ENCODE results near the gene NEMP1.
"Not testable (repeated sequence)": the region's sequence is repeated elsewhere in the genome, so short reads cannot be mapped to it uniquely, and the experiment has no call there.

NEMP1 gene

DNA sequence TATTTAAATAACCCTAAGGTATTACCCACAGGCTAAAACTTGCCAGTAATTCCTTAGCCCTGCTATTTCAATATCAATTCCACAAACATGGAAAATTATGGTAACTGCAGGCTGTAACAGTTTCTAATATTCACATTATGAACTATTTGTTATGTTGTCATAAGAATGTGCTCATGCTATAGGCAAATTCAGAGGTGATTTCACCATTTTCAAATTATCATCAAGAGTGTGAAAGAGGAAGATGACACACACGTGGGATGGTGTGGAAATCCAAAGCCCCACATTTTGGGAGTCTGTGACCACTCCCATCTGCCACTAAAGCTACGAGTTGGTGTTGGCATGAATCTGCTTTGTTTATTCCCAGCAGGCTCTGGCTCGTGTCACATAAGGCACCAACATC lies 22.8 kb downstream of the NEMP1 start:
- no peak overlapping the region for H3K4me3 ChIP-seq (ENCODE audit: control insufficient read depth in 1 of 7, extremely low read depth in 1 of 7, insufficient read depth in 4 of 7, low read depth in 2 of 7, low read length in 6 of 7)
- DNase-seq, result no peak
- H3K9me3 ChIP-seq (ENCODE audit: control extremely low read depth in 1 of 5, control insufficient read depth in 4 of 5, insufficient read depth in 2 of 5, low read depth in 1 of 5, low read length in 4 of 5), result no peaks in the 10 kb centered on the region
- no peaks in the 10 kb centered on the region for H3K4me1 ChIP-seq (ENCODE audit: control extremely low read depth in 1 of 4, control insufficient read depth in 4 of 4, insufficient read depth in 4 of 4, low read length in 3 of 4)
- peaks cover 15 to 45% (median 30%) of the 10 kb centered on the region in 4 experiments for H3K36me3 ChIP-seq (ENCODE audit: control insufficient read depth in 4 of 4, insufficient read depth in 4 of 4, low read length in 3 of 4)
- no peak overlapping the region for H3K27ac ChIP-seq (ENCODE audit: insufficient read depth in 1 of 2, low read depth in 1 of 2, low read length in 2 of 2, poor library complexity in 1 of 2, severe bottlenecking in 2 of 2)
- ChIA-PET CTCF (interaction anchor here (1.5 to 8.1 kb wide), 2 partner anchors 17 to 50 kb away, joined by 3 to 56 read pairs; no protein-coding TSS in a partner anchor), POLR2A (no interaction called here)
- no peaks in the 10 kb centered on the region for H3K27me3 ChIP-seq (replicated peaks in 2 of 5; ENCODE audit: control insufficient read depth in 4 of 5, insufficient read depth in 5 of 5, low read length in 4 of 5)
- 89% methylated on average over 3 of the region's 3 CpGs for WGBS (ENCODE audit: insufficient coverage)

DNA sequence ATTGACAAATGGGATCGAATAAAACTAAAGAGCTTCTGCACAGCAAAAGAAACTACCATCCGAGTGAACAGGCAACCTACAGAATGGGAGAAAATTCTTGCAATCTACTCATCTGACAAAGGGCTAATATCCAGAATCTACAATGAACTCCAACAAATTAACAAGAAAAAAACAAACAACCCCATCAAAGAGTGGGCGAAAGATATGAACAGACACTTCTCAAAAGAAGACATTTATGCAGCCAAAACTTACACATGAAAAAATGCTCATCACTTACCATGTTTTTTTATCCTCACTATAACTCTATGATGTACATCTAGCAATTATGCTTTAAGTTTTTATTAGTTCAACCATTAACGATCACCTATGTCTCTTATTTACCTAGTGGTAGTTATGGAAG lies 24.7 kb downstream of the NEMP1 start:
- H3K4me1 ChIP-seq (ENCODE audit: control extremely low read depth in 1 of 4, control insufficient read depth in 4 of 4, insufficient read depth in 4 of 4, low read length in 3 of 4); CTCF ChIA-PET; DNase-seq; H3K4me3 ChIP-seq (ENCODE audit: control insufficient read depth in 1 of 7, extremely low read depth in 1 of 7, insufficient read depth in 4 of 7, low read depth in 2 of 7, low read length in 6 of 7); H3K27me3 ChIP-seq (replicated peaks in 2 of 5; ENCODE audit: control insufficient read depth in 4 of 5, insufficient read depth in 5 of 5, low read length in 4 of 5); POLR2A ChIA-PET; H3K9me3 ChIP-seq (ENCODE audit: control extremely low read depth in 1 of 5, control insufficient read depth in 4 of 5, insufficient read depth in 2 of 5, low read depth in 1 of 5, low read length in 4 of 5); H3K27ac ChIP-seq (ENCODE audit: insufficient read depth in 1 of 2, low read depth in 1 of 2, low read length in 2 of 2, poor library complexity in 1 of 2, severe bottlenecking in 2 of 2): not testable (repeated sequence)
- 100% methylated on average over 2 of the region's 4 CpGs for WGBS (ENCODE audit: insufficient coverage)
- peaks cover 5 to 26% (median 19%) of the 10 kb centered on the region in 4 experiments for H3K36me3 ChIP-seq (ENCODE audit: control insufficient read depth in 4 of 4, insufficient read depth in 4 of 4, low read length in 3 of 4)

DNA sequence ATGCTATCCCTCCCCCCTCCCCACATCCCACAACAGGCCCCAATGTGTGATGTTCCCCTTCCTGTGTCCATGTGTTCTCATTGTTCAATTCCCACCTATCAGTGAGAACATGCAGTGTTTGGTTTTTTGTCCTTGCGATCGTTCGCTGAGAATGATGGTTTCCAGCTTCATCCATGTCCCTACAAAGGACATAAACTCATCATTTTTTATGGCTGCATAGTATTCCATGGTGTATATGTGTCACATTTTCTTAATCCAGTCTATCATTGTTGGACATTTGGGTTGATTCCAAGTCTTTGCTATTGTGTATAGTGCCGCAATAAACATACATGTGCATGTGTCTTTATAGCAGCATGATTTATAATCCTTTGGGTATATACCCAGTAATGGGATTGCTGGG lies 25.4 kb downstream of the NEMP1 start:
- CTCF ChIA-PET, result interaction anchor here (1.2 kb wide), 2 partner anchors 12 to 22 kb away, joined by 4 to 5 read pairs; no protein-coding TSS in a partner anchor
- H3K27ac ChIP-seq (ENCODE audit: insufficient read depth in 1 of 2, low read depth in 1 of 2, low read length in 2 of 2, poor library complexity in 1 of 2, severe bottlenecking in 2 of 2); H3K9me3 ChIP-seq (ENCODE audit: control extremely low read depth in 1 of 5, control insufficient read depth in 4 of 5, insufficient read depth in 2 of 5, low read depth in 1 of 5, low read length in 4 of 5); H3K4me3 ChIP-seq (ENCODE audit: control insufficient read depth in 1 of 7, extremely low read depth in 1 of 7, insufficient read depth in 4 of 7, low read depth in 2 of 7, low read length in 6 of 7); POLR2A ChIA-PET; DNase-seq; H3K4me1 ChIP-seq (ENCODE audit: control extremely low read depth in 1 of 4, control insufficient read depth in 4 of 4, insufficient read depth in 4 of 4, low read length in 3 of 4); H3K27me3 ChIP-seq (replicated peaks in 2 of 5; ENCODE audit: control insufficient read depth in 4 of 5, insufficient read depth in 5 of 5, low read length in 4 of 5): not testable (repeated sequence)
- H3K36me3 ChIP-seq (ENCODE audit: control insufficient read depth in 4 of 4, insufficient read depth in 4 of 4, low read length in 3 of 4), result peaks cover 0 to 19% (median 13%) of the 10 kb centered on the region in 4 experiments
- WGBS (ENCODE audit: insufficient coverage), result no CpG with 5 or more reads among the region's 4 CpGs

DNA sequence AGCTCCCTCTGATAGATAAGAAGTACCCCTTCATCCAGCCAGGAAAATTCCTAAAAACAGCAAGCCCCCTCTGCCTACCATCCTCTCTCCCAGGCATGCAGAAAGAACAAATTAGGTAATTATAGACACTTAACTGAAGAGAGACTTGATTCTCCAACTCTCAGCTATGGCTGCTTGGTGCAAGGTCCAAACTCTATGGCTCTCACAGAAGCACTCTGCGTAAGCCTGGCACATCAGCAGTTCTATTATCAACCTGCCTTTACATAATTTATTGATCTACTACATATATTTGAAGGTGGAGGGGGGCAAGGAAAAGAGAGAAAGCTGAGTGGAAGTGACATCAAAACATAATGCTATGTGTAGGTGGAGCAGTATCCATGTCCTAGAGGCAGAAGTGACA lies 27.6 kb downstream of the NEMP1 start:
- CTCF ChIA-PET, result interaction anchor here (0.9 to 2.4 kb wide), 7 partner anchors 10 to 132 kb away, joined by 3 to 10 read pairs (median 6); no protein-coding TSS in a partner anchor
- no peaks in the 10 kb centered on the region for H3K9me3 ChIP-seq (ENCODE audit: control extremely low read depth in 1 of 5, control insufficient read depth in 4 of 5, insufficient read depth in 2 of 5, low read depth in 1 of 5, low read length in 4 of 5)
- H3K27me3 ChIP-seq (replicated peaks in 2 of 5; ENCODE audit: control insufficient read depth in 4 of 5, insufficient read depth in 5 of 5, low read length in 4 of 5), result no peaks in the 10 kb centered on the region
- H3K4me1 ChIP-seq (ENCODE audit: control extremely low read depth in 1 of 4, control insufficient read depth in 4 of 4, insufficient read depth in 4 of 4, low read length in 3 of 4), result peaks cover 0 to 28% (median 7%) of the 10 kb centered on the region in 4 experiments
- WGBS (ENCODE audit: insufficient coverage), result no CpG with 5 or more reads among the region's 1 CpG
- DNase-seq, result no peak
- no peak overlapping the region for H3K27ac ChIP-seq (ENCODE audit: insufficient read depth in 1 of 2, low read depth in 1 of 2, low read length in 2 of 2, poor library complexity in 1 of 2, severe bottlenecking in 2 of 2)
- H3K4me3 ChIP-seq (ENCODE audit: control insufficient read depth in 1 of 7, extremely low read depth in 1 of 7, insufficient read depth in 4 of 7, low read depth in 2 of 7, low read length in 6 of 7), result no peak overlapping the region
- POLR2A ChIA-PET, result interaction anchor here (0.7 kb wide), 1 partner anchor 291 kb away, joined by 3 read pairs; no protein-coding TSS in a partner anchor
- peaks cover 0 to 3% (median 2%) of the 10 kb centered on the region in 4 experiments for H3K36me3 ChIP-seq (ENCODE audit: control insufficient read depth in 4 of 4, insufficient read depth in 4 of 4, low read length in 3 of 4)

DNA sequence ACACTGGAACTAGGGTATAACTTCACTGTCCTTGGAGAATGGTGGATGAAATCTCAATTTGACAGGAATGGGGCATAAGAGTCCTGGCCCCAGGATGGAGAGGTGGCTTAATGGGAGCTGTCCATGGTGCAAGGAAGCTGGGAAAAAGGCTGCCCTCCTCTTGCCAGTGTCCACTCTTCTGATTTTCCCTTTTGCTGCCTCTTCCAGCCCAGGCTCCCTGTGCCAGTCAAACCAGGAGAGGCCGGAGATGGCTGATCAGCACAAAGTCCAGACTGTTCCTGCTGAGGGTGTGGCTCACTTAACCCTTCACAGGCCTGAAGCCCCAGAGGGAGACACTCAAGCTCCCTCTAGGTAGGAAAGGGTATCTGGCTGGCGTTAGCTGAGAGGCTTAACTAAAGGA lies 28.7 kb downstream of the NEMP1 start, which contains the start of gene MYO1A:
Gene MYO1A (minus strand): TSS at position 240 of the 400 bp plus-strand sequence. CDS start 1,806 bp downstream, outside the sequence.
- H3K27ac ChIP-seq (ENCODE audit: insufficient read depth in 1 of 2, low read depth in 1 of 2, low read length in 2 of 2, poor library complexity in 1 of 2, severe bottlenecking in 2 of 2), result no peak within 1 kb of the TSS
- 88% methylated on average over 1 of the region's 2 CpGs for WGBS (ENCODE audit: insufficient coverage)

DNA sequence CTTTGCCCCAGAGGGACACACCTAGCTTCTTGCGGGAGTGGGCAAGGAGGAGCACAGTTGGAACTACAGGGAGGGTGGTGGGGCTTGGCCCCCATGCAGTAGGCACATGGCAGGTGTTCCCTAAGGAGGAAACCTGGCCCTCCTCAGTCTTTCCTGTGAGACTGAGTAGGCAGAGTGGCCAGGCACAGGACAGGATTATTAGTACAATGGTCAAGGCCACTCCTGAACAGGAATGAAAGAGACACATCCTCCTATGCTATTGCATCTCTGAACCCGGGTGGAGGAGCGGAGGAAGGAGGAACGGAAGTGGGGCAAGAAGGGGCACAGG lies 29.5 kb downstream of the NEMP1 start:
- CTCF ChIA-PET, result interaction anchor here (0.7 to 4.4 kb wide), 6 partner anchors 8 to 75 kb away, joined by 3 to 25 read pairs (median 6); no protein-coding TSS in a partner anchor

More for the DNA sequence above, 28.7 kb downstream of the NEMP1 start, which contains the start of gene MYO1A:
- H3K36me3 ChIP-seq (ENCODE audit: control insufficient read depth in 4 of 4, insufficient read depth in 4 of 4, low read length in 3 of 4), result no peaks in the 10 kb centered on the region
- peaks cover 0 to 28% (median 7%) of the 10 kb centered on the region in 4 experiments for H3K4me1 ChIP-seq (ENCODE audit: control extremely low read depth in 1 of 4, control insufficient read depth in 4 of 4, insufficient read depth in 4 of 4, low read length in 3 of 4)
- ChIA-PET CTCF (interaction anchor here (0.7 to 4.4 kb wide), 9 partner anchors 9 to 133 kb away, joined by 3 to 25 read pairs (median 3); partner anchors contain the start of gene TAC3), POLR2A (no interaction called here)
- no peak for DNase-seq
- no peaks in the 10 kb centered on the region for H3K27me3 ChIP-seq (replicated peaks in 2 of 5; ENCODE audit: control insufficient read depth in 4 of 5, insufficient read depth in 5 of 5, low read length in 4 of 5)
- no peaks in the 10 kb centered on the region for H3K9me3 ChIP-seq (ENCODE audit: control extremely low read depth in 1 of 5, control insufficient read depth in 4 of 5, insufficient read depth in 2 of 5, low read depth in 1 of 5, low read length in 4 of 5)
- H3K4me3 ChIP-seq (ENCODE audit: control insufficient read depth in 1 of 7, extremely low read depth in 1 of 7, insufficient read depth in 4 of 7, low read depth in 2 of 7, low read length in 6 of 7), result no peak within 1 kb of the TSS

DNA sequence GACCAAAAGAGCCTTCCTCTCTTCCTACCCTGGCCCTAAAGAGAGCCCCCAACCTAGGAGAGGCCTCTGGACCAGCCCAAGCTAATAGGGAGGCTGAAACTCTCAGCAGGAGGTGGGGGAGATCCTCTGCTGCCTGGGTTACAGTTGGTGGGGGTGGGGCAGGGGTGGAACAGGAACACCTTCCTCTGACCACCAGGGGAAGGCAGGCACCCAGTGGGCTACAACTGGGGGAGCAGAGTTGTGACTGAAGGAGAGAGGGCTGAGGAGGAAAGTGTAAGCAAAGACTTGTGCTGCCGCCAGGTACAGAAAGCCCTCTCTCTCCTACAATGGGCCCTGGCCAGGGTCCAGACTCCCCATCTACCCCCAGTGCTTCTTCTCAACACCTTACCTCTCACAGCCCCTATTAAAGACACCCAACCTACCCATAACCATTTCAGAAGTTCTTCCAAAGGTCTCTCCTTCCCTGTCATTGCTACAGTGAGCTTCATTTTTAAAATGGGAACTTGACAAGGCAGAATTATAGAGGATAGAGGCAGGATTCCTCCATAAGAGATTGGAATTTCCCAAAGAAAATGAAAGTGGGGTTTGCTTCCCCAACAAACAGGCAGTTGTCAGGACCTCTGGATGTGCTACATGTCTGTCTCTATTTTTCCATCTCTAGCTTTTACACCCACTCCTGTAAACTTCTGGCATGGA lies 30.0 kb downstream of the NEMP1 start:
- peaks cover 0 to 28% (median 7%) of the 10 kb centered on the region in 4 experiments for H3K4me1 ChIP-seq (ENCODE audit: control extremely low read depth in 1 of 4, control insufficient read depth in 4 of 4, insufficient read depth in 4 of 4, low read length in 3 of 4)
- H3K27ac ChIP-seq (ENCODE audit: insufficient read depth in 1 of 2, low read depth in 1 of 2, low read length in 2 of 2, poor library complexity in 1 of 2, severe bottlenecking in 2 of 2), result no peak overlapping the region
- no peaks in the 10 kb centered on the region for H3K36me3 ChIP-seq (ENCODE audit: control insufficient read depth in 4 of 4, insufficient read depth in 4 of 4, low read length in 3 of 4)
- H3K9me3 ChIP-seq (ENCODE audit: control extremely low read depth in 1 of 5, control insufficient read depth in 4 of 5, insufficient read depth in 2 of 5, low read depth in 1 of 5, low read length in 4 of 5), result no peaks in the 10 kb centered on the region
- H3K27me3 ChIP-seq (replicated peaks in 2 of 5; ENCODE audit: control insufficient read depth in 4 of 5, insufficient read depth in 5 of 5, low read length in 4 of 5), result no peaks in the 10 kb centered on the region
- no peak overlapping the region for H3K4me3 ChIP-seq (ENCODE audit: control insufficient read depth in 1 of 7, extremely low read depth in 1 of 7, insufficient read depth in 4 of 7, low read depth in 2 of 7, low read length in 6 of 7)
- WGBS (ENCODE audit: insufficient coverage), result no CpG with 5 or more reads among the region's 1 CpG
- POLR2A ChIA-PET, result no interaction called here
- CTCF ChIA-PET, result interaction anchor here (0.8 to 4.4 kb wide), 8 partner anchors 8 to 74 kb away, joined by 3 to 25 read pairs (median 5); no protein-coding TSS in a partner anchor
- DNase-seq, result no peak

More for the DNA sequence above, 29.5 kb downstream of the NEMP1 start:
- WGBS (ENCODE audit: insufficient coverage), result 82% methylated on average over 3 of the region's 4 CpGs
- no peaks in the 10 kb centered on the region for H3K27me3 ChIP-seq (replicated peaks in 2 of 5; ENCODE audit: control insufficient read depth in 4 of 5, insufficient read depth in 5 of 5, low read length in 4 of 5)
- peaks cover 0 to 28% (median 7%) of the 10 kb centered on the region in 4 experiments for H3K4me1 ChIP-seq (ENCODE audit: control extremely low read depth in 1 of 4, control insufficient read depth in 4 of 4, insufficient read depth in 4 of 4, low read length in 3 of 4)
- POLR2A ChIA-PET, result no interaction called here
- no peak overlapping the region for H3K27ac ChIP-seq (ENCODE audit: insufficient read depth in 1 of 2, low read depth in 1 of 2, low read length in 2 of 2, poor library complexity in 1 of 2, severe bottlenecking in 2 of 2)
- DNase-seq, result no peak
- H3K4me3 ChIP-seq (ENCODE audit: control insufficient read depth in 1 of 7, extremely low read depth in 1 of 7, insufficient read depth in 4 of 7, low read depth in 2 of 7, low read length in 6 of 7), result no peak overlapping the region
- no peaks in the 10 kb centered on the region for H3K9me3 ChIP-seq (ENCODE audit: control extremely low read depth in 1 of 5, control insufficient read depth in 4 of 5, insufficient read depth in 2 of 5, low read depth in 1 of 5, low read length in 4 of 5)
- H3K36me3 ChIP-seq (ENCODE audit: control insufficient read depth in 4 of 4, insufficient read depth in 4 of 4, low read length in 3 of 4), result no peaks in the 10 kb centered on the region
